ENCODE measurements around the gene EFCAB6. TPM values are rescaled to one million over a fixed set of nuclear protein-coding genes. Genes with fewer than 3 reads are reported as not detected.

The EFCAB6 gene
- total RNA-seq, 1 experiment from 2014 or later: 2.5 TPM

- H3K27me3 ChIP-seq (ENCODE audit: insufficient read depth, low read depth): peaks cover 74% of the 10 kb centered on the region
These were observed 299.8 kb downstream of the EFCAB6 start for GRCh38 chr22:43512279-43512678.

GRCh38 chr22:43511276-43511910 lies 300.7 kb downstream of the EFCAB6 start:
- no peak overlapping the region for H3K27ac ChIP-seq
- no peaks in the 10 kb centered on the region for H3K9me3 ChIP-seq (ENCODE audit: insufficient read depth, low read depth)
- no peak for TF ChIP-seq CTCF (conservative IDR thresholded peaks at IDR 0.05)
- no peak for TF ChIP-seq EZH2 (IDR thresholded peaks at IDR 0.05; ENCODE audit: low read depth)
- DNase-seq: no peak
- POLR2A ChIA-PET (ENCODE audit: unreplicated experiment): no interaction called here
- no peaks in the 10 kb centered on the region for H3K36me3 ChIP-seq (ENCODE audit: low read depth)
- H3K27me3 ChIP-seq (ENCODE audit: insufficient read depth, low read depth): peaks cover 74% of the 10 kb centered on the region
- CTCF ChIA-PET: no interaction called here
- no peaks in the 10 kb centered on the region for H3K9me2 ChIP-seq (ENCODE audit: insufficient read depth)
- no peaks in the 10 kb centered on the region for H4K20me1 ChIP-seq (ENCODE audit: insufficient read depth)
- BruUV-seq (replicated peaks): no TSS peak
- no peaks in the 10 kb centered on the region for H3F3A ChIP-seq (ENCODE audit: insufficient read depth, low read depth)
- H3K4me3 ChIP-seq: no peak overlapping the region
- intact Hi-C loops (cut with micrococcal nuclease; ENCODE audit: unreplicated experiment): no loop called here
- H3K4me1 ChIP-seq (replicated peaks; ENCODE audit: insufficient read depth): no peaks in the 10 kb centered on the region
- H2AFZ ChIP-seq: no peak overlapping the region
- no peak overlapping the region for H3K4me2 ChIP-seq
- H3K79me2 ChIP-seq (ENCODE audit: low read depth): no peaks in the 10 kb centered on the region

More at GRCh38 chr22:43512279-43512678, 299.8 kb downstream of the EFCAB6 start:
- Histone ChIP-seq H3K9me2 (ENCODE audit: insufficient read depth) (no peaks in the 10 kb centered on the region), H3K79me2 (ENCODE audit: low read depth) (no peaks in the 10 kb centered on the region), H3K4me3 (no peak overlapping the region), H3F3A (ENCODE audit: insufficient read depth, low read depth) (no peaks in the 10 kb centered on the region), H3K4me1 (replicated peaks; ENCODE audit: insufficient read depth) (no peaks in the 10 kb centered on the region), H3K9me3 (ENCODE audit: insufficient read depth, low read depth) (no peaks in the 10 kb centered on the region), H3K27ac (no peak overlapping the region), H2AFZ (no peak overlapping the region), H3K4me2 (no peak overlapping the region), H3K36me3 (ENCODE audit: low read depth) (no peaks in the 10 kb centered on the region), H4K20me1 (ENCODE audit: insufficient read depth) (no peaks in the 10 kb centered on the region)
- BruUV-seq (replicated peaks): no TSS peak
- DNase-seq: no peak
- intact Hi-C loops (cut with micrococcal nuclease; ENCODE audit: unreplicated experiment): no loop called here
- TF ChIP-seq CTCF (conservative IDR thresholded peaks at IDR 0.05) (no peak), EZH2 (IDR thresholded peaks at IDR 0.05; ENCODE audit: low read depth) (no peak)
- CTCF ChIA-PET: no interaction called here
- POLR2A ChIA-PET (ENCODE audit: unreplicated experiment): no interaction called here

GRCh38 chr22:43510281-43511070 lies 301.6 kb downstream of the EFCAB6 start:
- POLR2A ChIA-PET (ENCODE audit: unreplicated experiment): no interaction called here
- no peak overlapping the region for H3K4me2 ChIP-seq
- no peaks in the 10 kb centered on the region for H3K79me2 ChIP-seq (ENCODE audit: low read depth)
- no peaks in the 10 kb centered on the region for H3K9me3 ChIP-seq (ENCODE audit: insufficient read depth, low read depth)
- CTCF ChIA-PET: no interaction called here
- intact Hi-C loops (cut with micrococcal nuclease; ENCODE audit: unreplicated experiment): no loop called here
- BruUV-seq (replicated peaks): no TSS peak
- TF ChIP-seq EZH2 (IDR thresholded peaks at IDR 0.05; ENCODE audit: low read depth): no peak
- H3K27ac ChIP-seq: no peak overlapping the region
- H3K9me2 ChIP-seq (ENCODE audit: insufficient read depth): no peaks in the 10 kb centered on the region
- no peak overlapping the region for H3K4me3 ChIP-seq
- no peaks in the 10 kb centered on the region for H4K20me1 ChIP-seq (ENCODE audit: insufficient read depth)
- H3K36me3 ChIP-seq (ENCODE audit: low read depth): no peaks in the 10 kb centered on the region
- H2AFZ ChIP-seq: no peak overlapping the region
- no peak for DNase-seq
- peaks cover 75% of the 10 kb centered on the region for H3K27me3 ChIP-seq (ENCODE audit: insufficient read depth, low read depth)
- no peaks in the 10 kb centered on the region for H3F3A ChIP-seq (ENCODE audit: insufficient read depth, low read depth)
- no peaks in the 10 kb centered on the region for H3K4me1 ChIP-seq (replicated peaks; ENCODE audit: insufficient read depth)

Measured in PC-9 (cell line).